ENCODE measurements around the gene IL19.
A peak's percentile ranks its signal among the peaks of the same experiment; 100 is the strongest.

The IL19 gene

DNA sequence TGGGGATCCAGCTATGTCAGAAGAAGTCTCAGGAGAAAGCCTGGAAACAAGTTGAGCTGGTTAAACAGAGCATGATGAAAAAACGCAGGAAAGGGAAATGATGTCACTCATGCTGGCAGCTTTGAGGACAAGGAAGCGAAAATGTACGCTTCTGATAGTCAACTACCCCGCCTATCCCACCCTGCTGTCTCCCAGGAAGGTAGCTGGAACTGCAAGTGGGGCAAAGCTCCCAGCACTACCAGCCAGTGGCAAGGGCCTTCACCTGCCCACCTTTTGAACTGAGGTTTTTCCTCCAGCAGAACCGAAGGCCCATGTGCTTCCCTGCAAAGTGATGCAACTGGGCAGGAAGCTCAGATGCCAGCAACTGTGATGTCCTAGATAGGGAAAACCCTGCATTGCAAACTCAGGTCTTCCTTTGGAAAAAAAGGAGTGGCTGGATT lies 88.5 kb downstream of the IL19 start:
- no peak for DNase-seq (ENCODE audit: low read depth in 2 of 2)

DNA sequence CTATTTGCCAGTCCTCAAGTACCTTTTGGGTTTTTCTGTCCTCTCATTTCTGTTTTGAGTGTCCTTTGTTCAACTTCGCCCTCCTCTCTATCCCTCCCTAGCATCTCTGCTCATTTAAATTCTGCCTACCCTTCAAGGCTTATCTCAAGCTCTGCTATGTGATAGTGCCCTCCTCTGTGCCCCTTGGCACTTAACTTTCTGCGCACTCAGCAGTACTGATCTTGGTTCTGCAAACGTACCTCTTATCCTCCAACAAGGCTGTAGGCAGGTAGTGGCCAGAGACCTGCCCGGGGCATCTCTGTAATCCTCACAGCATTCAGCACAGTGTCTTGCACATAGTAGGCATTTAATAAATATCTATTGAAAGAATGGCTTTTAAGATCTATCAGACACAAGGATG lies 89.6 kb downstream of the IL19 start:
- DNase-seq (ENCODE audit: low read depth in 2 of 2): no peak

DNA sequence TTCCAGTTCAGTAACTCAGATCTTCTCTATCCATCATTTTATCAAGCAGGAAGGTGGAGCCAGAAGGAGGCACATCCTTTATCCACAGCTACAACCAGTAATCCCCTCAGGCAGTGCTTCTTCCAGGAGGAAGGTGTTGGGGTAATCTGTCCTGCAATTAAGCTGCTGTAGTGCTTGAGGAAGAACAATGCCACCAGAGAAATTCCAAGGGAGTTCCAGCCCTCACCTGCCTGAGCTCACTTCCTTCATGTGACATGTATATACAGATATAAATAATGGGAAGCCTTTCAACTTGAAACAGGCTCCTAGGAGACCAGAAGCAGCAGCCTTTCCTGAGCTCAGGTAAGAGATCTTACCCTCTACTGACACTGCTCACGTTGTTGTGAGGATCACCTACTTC lies 92.7 kb downstream of the IL19 start:
- no peak for DNase-seq (ENCODE audit: low read depth in 2 of 2)

DNA sequence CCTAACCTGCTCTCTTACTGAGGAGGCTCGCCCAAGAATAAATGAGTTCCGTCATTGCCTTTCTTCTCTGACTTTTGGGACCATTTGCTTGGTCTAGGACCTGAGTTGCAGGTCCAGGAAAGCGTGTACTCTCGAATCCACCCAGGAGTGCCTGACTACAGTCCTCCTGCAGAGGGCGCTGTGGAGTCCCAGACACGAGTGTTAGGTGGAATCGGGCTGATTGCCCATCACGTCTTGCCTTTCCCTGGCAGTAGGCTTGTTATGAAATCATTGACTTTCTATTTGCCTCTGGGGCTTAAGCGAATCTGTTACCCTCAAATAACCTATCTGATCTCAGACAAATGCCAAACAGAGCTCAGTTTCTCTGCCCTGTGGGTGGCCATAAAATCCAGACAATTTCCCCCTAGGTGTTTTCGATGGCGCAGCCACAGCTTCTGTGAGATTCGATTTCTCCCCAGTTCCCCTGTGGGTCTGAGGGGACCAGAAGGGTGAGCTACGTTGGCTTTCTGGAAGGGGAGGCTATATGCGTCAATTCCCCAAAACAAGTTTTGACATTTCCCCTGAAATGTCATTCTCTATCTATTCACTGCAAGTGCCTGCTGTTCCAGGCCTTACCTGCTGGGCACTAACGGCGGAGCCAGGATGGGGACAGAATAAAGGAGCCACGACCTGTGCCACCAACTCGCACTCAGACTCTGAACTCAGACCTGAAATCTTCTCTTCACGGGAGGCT lies 94.5 kb downstream of the IL19 start, which contains the start of gene IL20:
IL20 (plus strand) TSS at position 685 of the 733 bp plus-strand sequence. CDS start 230 bp downstream, outside the sequence.
- peak; percentile 44 to 53 for DNase-seq (ENCODE audit: low read depth in 2 of 2)

DNA sequence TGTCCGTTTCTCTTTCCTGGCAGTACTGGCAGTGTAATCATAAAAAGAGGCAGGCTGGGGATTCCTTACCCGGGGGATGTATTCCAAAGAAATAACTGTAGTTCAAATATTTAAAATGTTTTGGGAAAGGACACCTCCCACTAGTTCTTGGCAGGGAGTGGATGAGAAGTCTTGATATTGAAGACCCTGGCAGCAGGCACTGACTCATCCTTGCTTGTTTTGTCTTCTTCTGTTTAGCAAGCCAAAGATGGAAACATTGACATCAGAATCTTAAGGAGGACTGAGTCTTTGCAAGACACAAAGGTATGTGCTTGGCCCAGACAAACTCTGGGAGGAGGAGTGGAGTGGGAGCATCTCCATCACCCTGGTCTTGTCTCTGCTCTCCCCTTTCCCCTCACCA lies 95.5 kb downstream of the IL19 start:
- DNase-seq (ENCODE audit: low read depth in 2 of 2): peak in 1 of 2 experiments; percentile 13

DNA sequence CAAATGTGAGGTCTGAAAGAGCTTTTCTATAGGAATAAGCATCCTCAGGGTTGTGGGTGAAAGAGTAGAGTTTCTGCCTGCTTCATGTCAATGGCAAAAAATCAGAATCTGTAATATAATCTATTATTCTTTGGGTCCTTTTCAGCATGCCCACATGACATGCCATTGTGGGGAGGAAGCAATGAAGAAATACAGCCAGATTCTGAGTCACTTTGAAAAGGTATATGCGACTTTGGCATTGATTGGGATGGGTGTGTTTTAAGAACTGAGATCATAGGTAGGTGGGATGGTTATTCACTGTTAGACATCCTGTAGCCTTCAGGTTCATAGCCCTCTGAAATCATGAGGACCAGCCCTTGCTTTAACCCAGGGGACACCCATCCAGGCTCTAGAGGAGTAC lies 96.7 kb downstream of the IL19 start:
- DNase-seq (ENCODE audit: low read depth in 2 of 2): no peak

DNA sequence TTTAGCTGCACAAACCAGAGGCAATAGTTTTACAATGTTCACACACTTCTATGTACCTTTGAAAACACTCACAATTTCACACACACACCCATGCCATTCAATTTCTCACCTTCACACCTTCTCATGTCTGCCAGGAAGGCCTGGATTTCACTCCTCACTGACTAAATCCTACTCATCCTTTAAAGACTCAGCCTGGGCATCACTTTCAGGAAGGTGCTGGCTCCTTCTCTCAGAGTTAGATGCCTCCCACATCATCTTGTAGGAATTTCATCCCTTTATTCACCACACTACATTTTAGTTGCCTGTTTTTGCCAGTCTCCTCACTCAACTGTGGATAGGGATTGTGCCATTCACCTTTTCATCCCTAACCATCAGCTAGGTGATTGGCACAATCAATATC lies 97.1 kb downstream of the IL19 start:
- no peak for DNase-seq (ENCODE audit: low read depth in 2 of 2)

DNA sequence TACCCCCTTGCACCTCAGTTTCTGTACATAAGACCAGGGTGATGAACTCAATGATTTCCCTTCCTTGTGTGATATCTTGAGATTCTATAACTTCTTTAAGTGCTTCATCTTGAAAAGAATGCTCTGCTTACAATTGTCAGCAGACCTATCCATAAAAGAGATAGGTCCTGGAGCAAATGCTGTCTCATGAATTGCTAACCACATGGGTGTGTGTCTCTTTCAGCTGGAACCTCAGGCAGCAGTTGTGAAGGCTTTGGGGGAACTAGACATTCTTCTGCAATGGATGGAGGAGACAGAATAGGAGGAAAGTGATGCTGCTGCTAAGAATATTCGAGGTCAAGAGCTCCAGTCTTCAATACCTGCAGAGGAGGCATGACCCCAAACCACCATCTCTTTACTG lies 97.7 kb downstream of the IL19 start:
- DNase-seq (ENCODE audit: low read depth in 2 of 2): no peak

DNA sequence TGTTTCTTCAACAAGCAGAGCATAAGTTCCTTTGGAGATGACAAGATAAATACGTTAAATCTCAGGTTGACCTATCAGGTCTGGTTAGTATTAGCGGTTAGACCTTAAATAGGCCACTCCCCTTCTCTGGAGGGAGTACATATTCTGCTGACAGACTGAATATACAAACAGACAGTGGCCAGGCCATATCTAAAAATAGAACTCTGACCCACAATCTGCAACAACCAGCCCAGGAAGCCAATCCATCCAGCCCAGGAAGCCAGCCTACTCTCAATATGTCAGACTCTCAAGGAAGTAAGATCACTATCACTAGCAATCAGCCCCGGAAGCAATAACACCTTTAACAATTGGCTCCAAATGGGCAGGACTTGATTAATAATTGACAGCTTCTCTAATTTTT lies 101.6 kb downstream of the IL19 start:
- no peak for DNase-seq (ENCODE audit: low read depth in 2 of 2)

DNA sequence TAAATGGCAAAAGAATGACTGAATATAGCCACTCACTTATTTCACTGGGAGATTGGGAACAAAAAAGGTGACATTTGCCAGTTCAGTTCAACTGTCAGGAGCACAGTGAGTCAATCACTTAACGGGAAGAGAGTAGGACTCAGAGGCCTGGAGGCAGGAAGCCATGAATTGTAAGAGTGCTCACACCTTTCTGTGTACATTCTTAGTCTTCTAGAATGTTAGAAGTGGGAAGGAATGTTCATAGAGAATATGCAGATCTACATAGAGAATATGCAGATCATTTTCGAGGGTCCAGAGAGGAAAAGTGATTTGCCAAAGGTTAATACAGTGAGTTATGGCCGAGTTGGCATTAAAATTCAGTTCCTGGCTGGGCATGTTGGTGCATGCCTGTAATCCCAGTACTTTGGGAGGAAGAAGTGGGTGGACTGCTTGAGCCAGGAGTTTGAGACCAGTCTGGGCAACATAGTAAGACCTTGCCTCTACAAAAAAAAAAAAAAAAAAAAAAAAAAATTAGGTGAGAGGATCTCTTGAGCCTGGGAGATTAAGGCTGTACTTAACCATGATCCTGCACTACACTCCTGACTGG lies 103.1 kb downstream of the IL19 start:
- no peak for DNase-seq (ENCODE audit: low read depth in 2 of 2)

DNA sequence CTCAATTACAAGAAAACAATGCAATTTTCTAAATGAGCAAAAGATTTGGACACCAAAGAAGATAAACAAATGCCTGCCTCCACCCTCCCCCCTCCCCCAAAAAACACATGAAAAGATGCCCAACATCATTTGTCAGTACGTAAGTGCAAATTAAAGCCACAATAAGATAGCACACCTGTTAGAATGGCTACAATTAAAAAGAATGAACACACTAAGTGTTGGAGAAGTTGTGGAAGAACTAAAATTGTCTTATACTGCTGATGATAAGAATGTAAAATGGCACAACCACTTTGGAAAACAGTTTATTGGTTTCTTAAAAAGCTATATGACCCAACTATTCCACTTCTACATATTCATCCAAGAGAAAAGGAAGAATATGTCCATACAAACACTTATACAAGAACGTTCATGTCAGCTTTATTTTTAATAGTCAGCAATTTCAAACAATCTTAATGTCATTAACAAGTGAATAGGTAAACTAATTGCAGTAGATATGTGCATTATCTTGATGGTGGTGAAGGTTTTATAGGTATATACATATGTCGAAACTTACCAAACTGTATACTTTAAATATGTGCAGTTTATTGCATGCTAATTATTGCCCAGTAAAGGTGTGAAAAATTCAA lies 105.3 kb downstream of the IL19 start:
- DNase-seq (ENCODE audit: low read depth in 2 of 2): no peak

DNA sequence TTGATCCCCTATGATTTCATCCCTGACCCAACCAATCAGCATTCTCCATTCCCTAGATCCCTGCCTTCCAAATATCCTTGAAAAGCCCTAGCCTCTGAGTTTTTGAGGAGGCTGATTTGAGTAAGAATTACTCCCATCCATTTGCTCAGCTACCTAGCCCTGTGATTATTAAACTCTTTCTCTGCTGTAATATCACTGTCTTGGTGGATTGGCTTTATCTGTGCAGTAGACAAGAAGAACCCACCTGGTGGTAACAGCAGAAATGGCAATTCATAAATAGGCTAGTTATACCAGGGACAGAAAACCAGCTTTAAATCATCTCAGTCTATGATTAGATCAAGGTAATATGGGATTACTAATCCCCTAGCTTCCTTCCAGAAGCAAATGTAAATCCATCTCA lies 107.9 kb downstream of the IL19 start:
- no peak for DNase-seq (ENCODE audit: low read depth in 2 of 2)

DNA sequence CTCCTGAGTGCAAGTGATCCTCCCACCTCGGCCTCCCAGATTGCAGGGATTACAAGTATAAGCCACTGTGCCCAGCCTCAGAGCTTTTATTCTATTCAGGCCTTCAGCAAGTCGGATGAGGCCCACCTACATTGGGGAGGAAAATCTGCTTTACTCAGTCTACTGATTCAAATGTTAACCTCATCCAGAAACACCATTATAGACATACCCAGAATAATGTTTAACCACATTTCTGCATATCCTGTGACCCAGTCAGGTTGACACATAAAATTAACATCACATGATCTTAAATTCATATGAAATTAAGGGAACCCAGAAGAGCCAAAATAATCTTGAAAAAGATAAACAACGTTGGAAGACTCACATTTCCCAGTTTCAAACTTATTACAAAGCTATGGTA lies 109.7 kb downstream of the IL19 start:
- DNase-seq (ENCODE audit: low read depth in 2 of 2): no peak

DNA sequence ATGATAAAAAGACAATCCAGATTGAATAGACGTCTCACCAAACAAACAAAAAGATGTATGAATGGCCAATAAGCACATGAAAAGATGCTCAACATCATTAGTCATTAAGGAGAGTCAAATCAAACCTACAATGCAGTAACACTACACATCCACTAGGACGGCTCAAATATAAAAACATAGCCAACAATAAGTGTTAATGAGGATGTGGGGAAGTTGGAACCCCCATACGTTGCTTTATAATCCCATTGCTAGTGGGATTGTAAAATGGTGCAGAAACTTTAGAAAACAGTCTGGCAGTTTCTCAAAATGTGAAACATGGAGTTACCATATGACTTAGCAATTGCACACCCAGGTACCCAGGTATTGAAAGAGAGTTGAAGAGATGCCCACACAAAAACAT lies 112.0 kb downstream of the IL19 start:
- DNase-seq (ENCODE audit: low read depth in 2 of 2): no peak

DNA sequence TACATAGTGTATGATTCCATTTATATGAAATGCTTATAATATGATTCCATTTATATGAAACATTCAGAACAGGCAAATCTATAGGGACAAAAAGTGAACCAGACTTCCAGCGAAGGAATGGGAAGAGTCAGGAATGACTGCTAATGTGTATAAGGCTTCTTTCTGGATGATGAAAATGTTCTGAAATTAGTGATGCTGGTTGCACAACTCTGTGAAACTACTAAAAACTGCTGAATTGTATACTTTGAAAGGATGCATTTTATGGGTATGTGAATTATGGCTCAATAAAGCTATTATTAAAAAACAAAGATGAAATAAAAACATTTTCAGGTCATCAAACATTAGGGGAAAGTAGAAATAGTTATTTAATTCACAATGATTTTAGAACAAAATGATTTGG lies 112.6 kb downstream of the IL19 start:
- no peak for DNase-seq (ENCODE audit: low read depth in 2 of 2)

DNA sequence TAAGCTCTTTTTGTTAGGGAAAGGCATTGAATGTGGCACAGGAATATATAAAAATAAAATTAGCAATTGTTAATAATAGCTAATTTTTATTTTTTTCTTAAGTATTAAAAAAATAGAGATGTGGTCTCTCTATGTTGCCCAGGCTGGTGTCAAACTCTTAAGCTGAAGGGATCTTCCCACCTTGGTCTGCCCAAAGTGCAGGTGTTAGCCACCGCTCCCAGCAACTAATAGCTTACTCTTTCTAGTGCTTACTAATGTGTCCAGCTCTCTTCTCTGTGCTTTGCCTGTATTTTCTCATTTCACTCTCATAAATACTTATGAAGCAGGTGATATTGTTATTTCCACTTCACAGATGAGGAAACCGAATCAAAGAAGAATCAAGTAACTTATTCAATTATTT lies 113.3 kb downstream of the IL19 start:
- DNase-seq (ENCODE audit: low read depth in 2 of 2): no peak

DNA sequence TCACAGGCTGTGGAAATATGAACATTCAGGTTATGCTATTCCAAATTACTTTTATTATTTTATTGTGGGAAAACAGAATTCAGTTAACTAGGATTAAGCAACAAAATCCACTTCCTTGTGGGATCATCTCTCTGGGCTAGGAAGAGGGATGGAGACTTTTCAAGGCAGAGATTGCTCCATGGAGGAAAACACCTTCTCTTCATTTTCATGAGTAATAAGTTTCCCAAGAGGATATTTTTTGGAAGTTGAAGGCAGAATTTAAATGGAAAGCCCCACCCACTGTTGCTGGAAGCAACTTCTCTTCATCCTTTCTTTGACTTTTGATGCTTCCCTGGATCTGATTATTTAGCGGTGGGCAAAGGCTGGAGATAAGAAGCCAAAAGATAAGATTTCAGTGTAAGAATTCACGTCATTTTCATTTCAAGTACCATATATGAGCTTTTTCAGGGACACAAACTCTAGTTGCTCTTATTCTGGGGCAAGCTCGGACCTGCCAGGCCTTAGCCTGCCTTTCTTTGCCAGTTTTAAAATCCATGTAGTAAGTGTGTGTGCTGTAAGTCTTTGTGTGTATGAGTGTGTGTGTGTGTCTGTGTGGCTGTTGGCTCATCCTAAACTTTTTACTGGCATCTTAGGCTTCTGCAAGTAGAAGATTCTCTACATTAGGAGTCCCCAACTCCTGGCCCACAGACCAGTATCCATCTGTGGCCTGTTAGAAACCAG lies 114.9 kb downstream of the IL19 start:
- no peak for DNase-seq (ENCODE audit: low read depth in 2 of 2)

DNA sequence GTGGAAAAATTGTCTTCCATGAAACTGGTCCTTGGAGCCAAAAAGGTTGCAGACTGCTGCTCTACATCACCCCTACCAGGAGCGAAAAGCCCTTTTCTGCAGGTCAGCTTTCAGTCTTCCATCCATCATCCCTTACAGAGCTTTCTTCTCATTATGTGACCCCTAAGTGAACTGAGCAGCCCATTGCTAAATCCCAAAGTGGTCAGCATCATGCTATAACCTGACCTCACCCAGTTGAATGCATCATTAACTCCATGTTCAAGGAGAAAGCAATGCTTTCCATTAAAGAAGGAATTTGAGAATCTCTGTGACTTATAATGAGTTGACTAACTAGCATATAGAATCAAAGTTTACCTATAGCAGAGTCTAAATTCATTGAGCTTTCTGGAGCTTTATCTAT lies 116.3 kb downstream of the IL19 start:
- no peak for DNase-seq (ENCODE audit: low read depth in 2 of 2)

DNA sequence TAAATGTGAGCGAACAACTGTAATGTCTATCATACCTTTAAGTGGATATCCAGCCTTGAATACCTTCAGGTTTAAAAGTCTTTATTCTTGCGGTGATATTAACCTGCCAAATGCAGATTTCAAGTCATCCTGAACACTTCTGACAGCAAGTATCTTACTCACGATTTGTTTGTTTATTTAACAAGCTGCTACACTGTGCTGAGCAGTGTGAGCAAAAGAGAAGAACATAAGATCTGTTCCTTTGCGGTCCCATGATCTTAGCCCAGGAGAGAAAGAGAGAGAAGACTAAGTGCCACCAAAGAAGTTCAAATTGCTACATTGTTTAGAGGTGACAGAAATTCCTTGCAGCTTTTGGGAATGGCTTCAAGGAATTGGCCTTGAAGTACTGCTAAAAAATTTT lies 117.1 kb downstream of the IL19 start:
- no peak for DNase-seq (ENCODE audit: low read depth in 2 of 2)

DNA sequence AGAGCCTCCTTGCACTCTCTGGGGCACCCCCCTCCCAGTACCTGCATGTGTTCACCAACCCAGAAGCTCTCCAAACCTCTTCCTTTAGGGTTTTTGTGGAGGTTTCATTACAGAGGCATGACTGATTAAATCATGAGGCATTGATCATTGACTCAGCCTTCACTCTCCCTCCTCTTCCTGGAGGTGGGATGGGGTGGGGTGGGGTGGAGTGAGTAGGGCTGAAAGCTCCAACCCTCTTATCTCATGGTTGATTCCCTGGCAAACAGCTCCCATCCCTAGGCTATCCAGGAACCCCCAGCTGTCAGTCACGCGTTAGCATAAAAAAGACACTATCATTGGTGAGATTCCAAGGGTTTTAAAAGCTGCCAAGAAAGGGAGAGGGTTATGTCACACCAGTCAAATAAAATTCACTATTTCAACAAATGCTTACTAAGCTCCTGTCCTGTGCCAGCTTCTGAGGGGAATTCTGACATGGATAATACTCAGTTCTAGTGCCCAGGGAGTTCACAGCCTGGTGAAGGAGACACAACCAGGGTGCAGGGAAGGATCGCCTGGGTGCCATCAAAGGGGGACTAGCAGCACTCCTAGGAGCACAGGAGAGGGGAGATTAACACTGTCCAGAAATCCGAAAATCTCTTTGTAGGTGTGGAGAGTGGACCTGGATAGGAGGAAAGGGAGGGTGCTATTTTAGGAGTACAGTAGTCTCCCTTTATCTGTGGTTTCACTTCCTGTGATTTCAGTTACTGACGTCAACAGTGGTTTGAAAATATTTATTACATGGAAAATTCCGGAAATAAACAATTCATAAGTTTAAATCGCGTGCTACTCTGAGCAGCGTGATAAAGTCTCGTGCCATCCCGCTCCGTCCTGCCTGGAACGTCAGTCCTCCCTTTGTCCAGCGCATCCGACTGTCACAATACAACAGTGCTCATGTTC lies 119.8 kb downstream of the IL19 start:
- no peak for DNase-seq (ENCODE audit: low read depth in 2 of 2)

DNA sequence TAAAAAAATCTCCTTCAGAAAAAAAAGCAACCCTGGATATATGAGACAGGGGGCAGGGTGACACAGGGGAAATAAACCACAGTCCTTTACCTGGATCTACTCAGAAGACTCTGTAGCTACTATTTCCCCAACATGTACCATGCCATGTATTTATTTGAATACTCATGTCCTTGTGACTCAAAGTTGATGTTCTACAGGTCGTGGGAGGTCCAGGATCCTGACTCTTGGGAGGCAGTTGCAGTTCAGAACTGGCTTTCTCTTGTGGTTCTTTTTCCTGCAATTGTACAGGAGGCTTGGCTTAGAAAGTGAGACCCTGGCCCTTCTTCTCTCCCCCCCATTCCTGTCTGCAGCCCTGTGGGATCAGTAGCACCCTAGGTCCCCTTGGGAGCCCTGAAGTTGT lies 120.8 kb downstream of the IL19 start:
- no peak for DNase-seq (ENCODE audit: low read depth in 2 of 2)
